Nephron progenitor cell (in vitro differentiated cells): ENCODE data around the gene SMIM36.
"Not testable (repeated sequence)": the region's sequence is repeated elsewhere in the genome, so short reads cannot be mapped to it uniquely, and the experiment has no call there.

Source experiments
- DNase-seq: peaks from one replicate; pipeline ENCODE4 v3.0.0; 2021
- H3K27ac Mint-ChIP-seq: 2 replicates; pipeline ENCODE4 v1.8.0; 2021; ENCODE audit warnings: mild to moderate bottlenecking, moderate library complexity, mixed read lengths
- H3K27me3 Mint-ChIP-seq: 2 replicates; pipeline ENCODE4 v1.8.0; 2021; ENCODE audit warnings: mild to moderate bottlenecking, low read depth, mixed read lengths; ENCODE audit not compliant: poor library complexity
- H3K36me3 Mint-ChIP-seq: 2 replicates; pipeline ENCODE4 v1.8.0; 2021; ENCODE audit warnings: low read depth, mixed read lengths
- H3K4me1 Mint-ChIP-seq: 2 replicates; pipeline ENCODE4 v1.8.0; 2021; ENCODE audit warnings: mixed read lengths
- H3K4me3 Mint-ChIP-seq: 2 replicates; pipeline ENCODE4 v1.8.0; 2021; ENCODE audit warnings: mild to moderate bottlenecking, moderate library complexity, mixed read lengths
- H3K9me3 Mint-ChIP-seq: 2 replicates; pipeline ENCODE4 v1.8.0; 2021; ENCODE audit warnings: mild to moderate bottlenecking, moderate library complexity, mixed read lengths
- CTCF ChIP-seq: fragments of 200-600 bp; sonication (generic); IDR thresholded peaks from 2 replicates; pipeline ENCODE4 v1.5.0; 2021; ENCODE audit warnings: antibody characterized with exemption

Gene SMIM36

GRCh38 chr17:55482591-55483389, 28.5 kb downstream of the SMIM36 start:
- Mint-ChIP-seq H3K4me3 (no peak overlapping the region), H3K27ac (no peak overlapping the region), H3K9me3 (no peaks in the 10 kb centered on the region), H3K27me3 (peaks cover 3% of the 10 kb centered on the region), H3K36me3 (no peaks in the 10 kb centered on the region), H3K4me1 (peaks cover 7% of the 10 kb centered on the region)
- TF ChIP-seq CTCF, result no peak
- DNase-seq, result no peak

GRCh38 chr17:55480631-55481315, 30.5 kb downstream of the SMIM36 start:
- H3K27me3 Mint-ChIP-seq, result peaks cover 3% of the 10 kb centered on the region

GRCh38 chr17:55479903-55480302, 31.3 kb downstream of the SMIM36 start:
- H3K4me3 Mint-ChIP-seq, result no peak overlapping the region
- no peak for TF ChIP-seq CTCF
- no peaks in the 10 kb centered on the region for H3K4me1 Mint-ChIP-seq

More at GRCh38 chr17:55480631-55481315, 30.5 kb downstream of the SMIM36 start:
- no peak overlapping the region for H3K4me3 Mint-ChIP-seq
- no peaks in the 10 kb centered on the region for H3K4me1 Mint-ChIP-seq
- no peak overlapping the region for H3K27ac Mint-ChIP-seq
- H3K36me3 Mint-ChIP-seq, result no peaks in the 10 kb centered on the region
- TF ChIP-seq CTCF, result no peak
- no peaks in the 10 kb centered on the region for H3K9me3 Mint-ChIP-seq
- DNase-seq, result no peak

GRCh38 chr17:55478971-55479370, 32.3 kb downstream of the SMIM36 start:
- Mint-ChIP-seq H3K9me3 (no peaks in the 10 kb centered on the region), H3K36me3 (no peaks in the 10 kb centered on the region), H3K4me3 (no peak overlapping the region), H3K27me3 (peaks cover 3% of the 10 kb centered on the region), H3K4me1 (no peaks in the 10 kb centered on the region), H3K27ac (no peak overlapping the region)
- TF ChIP-seq CTCF, result no peak
- DNase-seq, result no peak

More at GRCh38 chr17:55479903-55480302, 31.3 kb downstream of the SMIM36 start:
- Mint-ChIP-seq H3K27me3 (peaks cover 3% of the 10 kb centered on the region), H3K9me3 (no peaks in the 10 kb centered on the region), H3K27ac (no peak overlapping the region), H3K36me3 (no peaks in the 10 kb centered on the region)
- DNase-seq, result no peak

GRCh38 chr17:55466671-55467070, 44.6 kb downstream of the SMIM36 start:
- TF ChIP-seq CTCF, result no peak
- Mint-ChIP-seq H3K27me3 (peaks cover 4% of the 10 kb centered on the region), H3K27ac (no peak overlapping the region), H3K4me1 (peaks cover 5% of the 10 kb centered on the region), H3K4me3 (no peak overlapping the region), H3K36me3 (peaks cover 10% of the 10 kb centered on the region), H3K9me3 (peaks cover 25% of the 10 kb centered on the region)
- no peak for DNase-seq

- H3K36me3 Mint-ChIP-seq, H3K4me3 Mint-ChIP-seq, H3K27ac Mint-ChIP-seq, H3K27me3 Mint-ChIP-seq, DNase-seq, H3K4me1 Mint-ChIP-seq: not testable (repeated sequence)
- peaks cover 25% of the 10 kb centered on the region for H3K9me3 Mint-ChIP-seq
Observed at GRCh38 chr17:55465771-55466170, 45.5 kb downstream of the SMIM36 start.
